Measurements from ENCODE around the gene SUCLG1.

DNA sequence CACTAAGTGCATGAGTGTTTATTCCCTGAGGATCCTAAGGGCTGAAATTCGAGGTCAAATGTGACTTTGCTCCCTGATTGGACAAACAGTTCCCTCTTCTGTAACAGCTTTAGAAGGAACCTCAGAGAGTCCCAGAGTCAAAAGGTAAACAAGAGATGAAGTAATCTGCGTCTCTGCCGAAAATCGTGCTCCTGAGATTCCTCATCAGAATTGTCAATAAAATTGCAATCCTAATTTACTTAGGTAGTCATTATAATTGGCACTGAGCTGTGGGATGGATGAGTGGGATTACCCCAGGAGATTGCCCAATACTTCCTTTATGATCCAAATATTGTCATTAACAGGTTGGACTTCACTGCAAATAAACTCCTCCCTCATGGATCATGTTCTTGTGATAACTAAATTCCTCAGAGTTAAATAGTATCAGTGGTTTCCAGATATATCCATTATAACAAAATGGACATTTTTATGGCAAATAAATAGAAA, 907 bp upstream of the SUCLG1 start:
- no peak for TF ChIP-seq POLR2A (IDR thresholded peaks at IDR 0.05)
- TF ChIP-seq, protein P1, sequence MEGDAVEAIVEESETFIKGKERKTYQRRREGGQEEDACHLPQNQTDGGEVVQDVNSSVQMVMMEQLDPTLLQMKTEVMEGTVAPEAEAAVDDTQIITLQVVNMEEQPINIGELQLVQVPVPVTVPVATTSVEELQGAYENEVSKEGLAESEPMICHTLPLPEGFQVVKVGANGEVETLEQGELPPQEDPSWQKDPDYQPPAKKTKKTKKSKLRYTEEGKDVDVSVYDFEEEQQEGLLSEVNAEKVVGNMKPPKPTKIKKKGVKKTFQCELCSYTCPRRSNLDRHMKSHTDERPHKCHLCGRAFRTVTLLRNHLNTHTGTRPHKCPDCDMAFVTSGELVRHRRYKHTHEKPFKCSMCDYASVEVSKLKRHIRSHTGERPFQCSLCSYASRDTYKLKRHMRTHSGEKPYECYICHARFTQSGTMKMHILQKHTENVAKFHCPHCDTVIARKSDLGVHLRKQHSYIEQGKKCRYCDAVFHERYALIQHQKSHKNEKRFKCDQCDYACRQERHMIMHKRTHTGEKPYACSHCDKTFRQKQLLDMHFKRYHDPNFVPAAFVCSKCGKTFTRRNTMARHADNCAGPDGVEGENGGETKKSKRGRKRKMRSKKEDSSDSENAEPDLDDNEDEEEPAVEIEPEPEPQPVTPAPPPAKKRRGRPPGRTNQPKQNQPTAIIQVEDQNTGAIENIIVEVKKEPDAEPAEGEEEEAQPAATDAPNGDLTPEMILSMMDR (IDR thresholded peaks at IDR 0.05), result no peak

Measured in testis (tissue), 2 donors.